ENCODE data around the gene NEDD4L. TPM values are rescaled to one million over a fixed set of nuclear protein-coding genes. Genes with fewer than 3 reads are reported as not detected.

Gene NEDD4L
- total and polyA plus RNA-seq, 4 experiments from 2014 or later, result 2.8 to 4.1 (median 3.8) TPM

- peaks cover 0 to 12% (median 7%) of the 10 kb centered on the region in 8 donors for H3K9me3 Mint-ChIP-seq
- H3K4me3 Mint-ChIP-seq, result no peak overlapping the region
- ChIA-PET CTCF (ENCODE audit: partially characterized antibody) (no interaction called here), POLR2A (ENCODE audit: partially characterized antibody) (no interaction called here)
- no peak for DNase-seq
- H3K9me3 ChIP-seq (ENCODE audit: control insufficient read depth in 1 of 2, low read length in 2 of 2), result no peaks in the 10 kb centered on the region
- H3K27me3 Mint-ChIP-seq, result peaks cover 12% of the 10 kb centered on the region in 2 donors
- no peaks in the 10 kb centered on the region for H3K4me1 ChIP-seq (ENCODE audit: insufficient read depth, low read length)
- H3K36me3 ChIP-seq (ENCODE audit: insufficient read depth, low read length), result no peaks in the 10 kb centered on the region
- no peak overlapping the region for H3K4me3 ChIP-seq (ENCODE audit: low read length in 2 of 2)
- no peak overlapping the region for H3K27ac ChIP-seq (ENCODE audit: low read depth, low read length)
- H3K27me3 ChIP-seq (ENCODE audit: insufficient read depth, low read length), result no peaks in the 10 kb centered on the region
- intact Hi-C loops (cut with micrococcal nuclease), result no loop called here
- no peaks in the 10 kb centered on the region for H3K36me3 Mint-ChIP-seq
- no peaks in the 10 kb centered on the region for H3K4me1 Mint-ChIP-seq
- no peak overlapping the region for H3K27ac Mint-ChIP-seq
These were observed 23.4 kb upstream of the NEDD4L start for GRCh38 chr18:58020567-58021107.

- ChIA-PET CTCF (ENCODE audit: partially characterized antibody) (interaction anchor here (0.6 kb wide), 1 partner anchor 22 kb away, joined by 4 read pairs; the partner anchor contains the start of gene NEDD4L), POLR2A (ENCODE audit: partially characterized antibody) (no interaction called here)
- no peak overlapping the region for H3K27ac Mint-ChIP-seq
- Histone ChIP-seq H3K9me3 (ENCODE audit: control insufficient read depth in 1 of 2, low read length in 2 of 2) (no peaks in the 10 kb centered on the region), H3K27ac (ENCODE audit: low read depth, low read length) (no peak overlapping the region), H3K27me3 (ENCODE audit: insufficient read depth, low read length) (no peaks in the 10 kb centered on the region), H3K4me1 (ENCODE audit: insufficient read depth, low read length) (no peaks in the 10 kb centered on the region), H3K36me3 (ENCODE audit: insufficient read depth, low read length) (no peaks in the 10 kb centered on the region), H3K4me3 (ENCODE audit: low read length in 2 of 2) (no peak overlapping the region)
- H3K4me1 Mint-ChIP-seq, result no peaks in the 10 kb centered on the region
- no peak overlapping the region for H3K4me3 Mint-ChIP-seq
- intact Hi-C loops (cut with micrococcal nuclease), result no loop called here
- no peaks in the 10 kb centered on the region for H3K36me3 Mint-ChIP-seq
- H3K27me3 Mint-ChIP-seq, result peaks cover 10 to 12% of the 10 kb centered on the region in 2 donors
- H3K9me3 Mint-ChIP-seq, result peaks cover 0 to 5% (median under 1%) of the 10 kb centered on the region in 8 donors
- no peak for DNase-seq
These were observed 22.5 kb upstream of the NEDD4L start for GRCh38 chr18:58021504-58021903.

GRCh38 chr18:58023108-58023507, 20.9 kb upstream of the NEDD4L start:
- H3K27me3 ChIP-seq (ENCODE audit: insufficient read depth, low read length), result no peaks in the 10 kb centered on the region
- H3K9me3 Mint-ChIP-seq, result peaks cover 0 to 3% (median 0%) of the 10 kb centered on the region in 8 donors
- no peak overlapping the region for H3K27ac ChIP-seq (ENCODE audit: low read depth, low read length)
- H3K9me3 ChIP-seq (ENCODE audit: control insufficient read depth in 1 of 2, low read length in 2 of 2), result no peaks in the 10 kb centered on the region
- H3K36me3 Mint-ChIP-seq, result no peaks in the 10 kb centered on the region
- no peak overlapping the region for H3K4me3 Mint-ChIP-seq
- no peaks in the 10 kb centered on the region for H3K4me1 ChIP-seq (ENCODE audit: insufficient read depth, low read length)
- H3K4me1 Mint-ChIP-seq, result no peaks in the 10 kb centered on the region
- intact Hi-C loops (cut with micrococcal nuclease), result no loop called here
- CTCF ChIA-PET (ENCODE audit: partially characterized antibody), result no interaction called here
- peaks cover 7 to 12% of the 10 kb centered on the region in 2 donors for H3K27me3 Mint-ChIP-seq
- H3K36me3 ChIP-seq (ENCODE audit: insufficient read depth, low read length), result no peaks in the 10 kb centered on the region
- H3K27ac Mint-ChIP-seq, result no peak overlapping the region
- no peak for DNase-seq
- POLR2A ChIA-PET (ENCODE audit: partially characterized antibody), result no interaction called here
- H3K4me3 ChIP-seq (ENCODE audit: low read length in 2 of 2), result no peak overlapping the region

GRCh38 chr18:58024139-58024538, 19.9 kb upstream of the NEDD4L start:
- Histone ChIP-seq H3K4me1 (ENCODE audit: insufficient read depth, low read length) (no peaks in the 10 kb centered on the region), H3K4me3 (ENCODE audit: low read length in 2 of 2) (no peak overlapping the region), H3K9me3 (ENCODE audit: control insufficient read depth in 1 of 2, low read length in 2 of 2) (no peaks in the 10 kb centered on the region), H3K27ac (ENCODE audit: low read depth, low read length) (no peak overlapping the region), H3K36me3 (ENCODE audit: insufficient read depth, low read length) (no peaks in the 10 kb centered on the region), H3K27me3 (ENCODE audit: insufficient read depth, low read length) (no peaks in the 10 kb centered on the region)
- H3K27me3 Mint-ChIP-seq, result peaks cover 7 to 10% of the 10 kb centered on the region in 2 donors
- CTCF ChIA-PET (ENCODE audit: partially characterized antibody), result no interaction called here
- no peak overlapping the region for H3K4me3 Mint-ChIP-seq
- H3K4me1 Mint-ChIP-seq, result no peaks in the 10 kb centered on the region
- H3K27ac Mint-ChIP-seq, result no peak overlapping the region
- intact Hi-C loops (cut with micrococcal nuclease), result no loop called here
- H3K36me3 Mint-ChIP-seq, result no peaks in the 10 kb centered on the region
- POLR2A ChIA-PET (ENCODE audit: partially characterized antibody), result no interaction called here
- no peak for DNase-seq
- H3K9me3 Mint-ChIP-seq, result peaks cover 0 to 3% (median 0%) of the 10 kb centered on the region in 8 donors

- no peak for DNase-seq
- Histone ChIP-seq H3K4me3 (ENCODE audit: low read length in 2 of 2) (no peak overlapping the region), H3K27me3 (ENCODE audit: insufficient read depth, low read length) (no peaks in the 10 kb centered on the region), H3K36me3 (ENCODE audit: insufficient read depth, low read length) (no peaks in the 10 kb centered on the region), H3K27ac (ENCODE audit: low read depth, low read length) (no peak overlapping the region), H3K4me1 (ENCODE audit: insufficient read depth, low read length) (no peaks in the 10 kb centered on the region), H3K9me3 (ENCODE audit: control insufficient read depth in 1 of 2, low read length in 2 of 2) (no peaks in the 10 kb centered on the region)
- CTCF ChIA-PET (ENCODE audit: partially characterized antibody), result no interaction called here
- no peaks in the 10 kb centered on the region for H3K4me1 Mint-ChIP-seq
- H3K27me3 Mint-ChIP-seq, result peaks cover 7% of the 10 kb centered on the region in 2 donors
- intact Hi-C loops (cut with micrococcal nuclease), result no loop called here
- POLR2A ChIA-PET (ENCODE audit: partially characterized antibody), result no interaction called here
- H3K36me3 Mint-ChIP-seq, result no peaks in the 10 kb centered on the region
- H3K27ac Mint-ChIP-seq, result no peak overlapping the region
- peaks cover 0 to 3% (median 0%) of the 10 kb centered on the region in 8 donors for H3K9me3 Mint-ChIP-seq
- no peak overlapping the region for H3K4me3 Mint-ChIP-seq
These were observed 18.8 kb upstream of the NEDD4L start for GRCh38 chr18:58025205-58025604.

- ChIA-PET CTCF (ENCODE audit: partially characterized antibody) (interaction anchor here (1.0 kb wide), 1 partner anchor 17 kb away, joined by 3 read pairs; no protein-coding TSS in a partner anchor), POLR2A (ENCODE audit: partially characterized antibody) (no interaction called here)
These were observed 18.3 kb upstream of the NEDD4L start for GRCh38 chr18:58025733-58026132.

GRCh38 chr18:58026395-58026794, 17.6 kb upstream of the NEDD4L start:
- ChIA-PET CTCF (ENCODE audit: partially characterized antibody) (interaction anchor here (1.0 kb wide), 1 partner anchor 17 kb away, joined by 3 read pairs; no protein-coding TSS in a partner anchor), POLR2A (ENCODE audit: partially characterized antibody) (no interaction called here)
- H3K27ac Mint-ChIP-seq, result no peak overlapping the region
- no peaks in the 10 kb centered on the region for H3K36me3 Mint-ChIP-seq
- H3K27ac ChIP-seq (ENCODE audit: low read depth, low read length), result no peak overlapping the region
- H3K4me1 Mint-ChIP-seq, result no peaks in the 10 kb centered on the region
- no peak for DNase-seq
- no peak overlapping the region for H3K4me3 ChIP-seq (ENCODE audit: low read length in 2 of 2)
- H3K27me3 ChIP-seq (ENCODE audit: insufficient read depth, low read length), result no peaks in the 10 kb centered on the region
- no peak overlapping the region for H3K4me3 Mint-ChIP-seq
- no peaks in the 10 kb centered on the region for H3K9me3 ChIP-seq (ENCODE audit: control insufficient read depth in 1 of 2, low read length in 2 of 2)
- no peaks in the 10 kb centered on the region for H3K4me1 ChIP-seq (ENCODE audit: insufficient read depth, low read length)
- peaks cover 0 to 3% (median 0%) of the 10 kb centered on the region in 8 donors for H3K9me3 Mint-ChIP-seq
- H3K36me3 ChIP-seq (ENCODE audit: insufficient read depth, low read length), result no peaks in the 10 kb centered on the region
- intact Hi-C loops (cut with micrococcal nuclease), result no loop called here
- H3K27me3 Mint-ChIP-seq, result peaks cover 5% of the 10 kb centered on the region in 2 donors

More at GRCh38 chr18:58025733-58026132, 18.3 kb upstream of the NEDD4L start:
- Histone ChIP-seq H3K4me1 (ENCODE audit: insufficient read depth, low read length) (no peaks in the 10 kb centered on the region), H3K36me3 (ENCODE audit: insufficient read depth, low read length) (no peaks in the 10 kb centered on the region), H3K4me3 (ENCODE audit: low read length in 2 of 2) (no peak overlapping the region), H3K27me3 (ENCODE audit: insufficient read depth, low read length) (no peaks in the 10 kb centered on the region), H3K27ac (ENCODE audit: low read depth, low read length) (no peak overlapping the region), H3K9me3 (ENCODE audit: control insufficient read depth in 1 of 2, low read length in 2 of 2) (no peaks in the 10 kb centered on the region)
- intact Hi-C loops (cut with micrococcal nuclease), result no loop called here
- no peak overlapping the region for H3K27ac Mint-ChIP-seq
- DNase-seq, result no peak
- peaks cover 5 to 6% of the 10 kb centered on the region in 2 donors for H3K27me3 Mint-ChIP-seq
- no peak overlapping the region for H3K4me3 Mint-ChIP-seq
- H3K4me1 Mint-ChIP-seq, result no peaks in the 10 kb centered on the region
- H3K36me3 Mint-ChIP-seq, result no peaks in the 10 kb centered on the region
- H3K9me3 Mint-ChIP-seq, result peaks cover 0 to 3% (median 0%) of the 10 kb centered on the region in 8 donors
